ENCODE results near the gene MZF1.
A peak's percentile ranks its signal among the peaks of the same experiment; 100 is the strongest.
"Not testable (repeated sequence)": the region's sequence is repeated elsewhere in the genome, so short reads cannot be mapped to it uniquely, and the experiment has no call there.

The MZF1 gene

GRCh38 chr19:58543826-58544590 lies 29.1 kb downstream of the MZF1 start, which contains the start of gene TRIM28:
Gene TRIM28 (plus strand): TSS chr19:58544064. CDS start chr19:58544758, 694 bp downstream.
- DNase-seq (ENCODE audit: low read depth in 3 of 3, low spot score in 1 of 3): peak; percentile 100

GRCh38 chr19:58542641-58543372 lies 30.3 kb downstream of the MZF1 start:
- DNase-seq (ENCODE audit: low read depth in 3 of 3, low spot score in 1 of 3): not testable (repeated sequence)

GRCh38 chr19:58539169-58539559 lies 34.0 kb downstream of the MZF1 start:
- DNase-seq (ENCODE audit: low read depth in 3 of 3, low spot score in 1 of 3): not testable (repeated sequence)

GRCh38 chr19:58538257-58539168 lies 34.6 kb downstream of the MZF1 start:
- DNase-seq (ENCODE audit: low read depth in 3 of 3, low spot score in 1 of 3): no peak

- no peak for DNase-seq (ENCODE audit: low read depth in 3 of 3, low spot score in 1 of 3)
Measured at GRCh38 chr19:58536852-58537798, 36.0 kb downstream of the MZF1 start.

- DNase-seq (ENCODE audit: low read depth in 3 of 3, low spot score in 1 of 3): no peak
Measured at GRCh38 chr19:58535857-58536256, 37.3 kb downstream of the MZF1 start.

- DNase-seq (ENCODE audit: low read depth in 3 of 3, low spot score in 1 of 3): no peak
Measured at GRCh38 chr19:58531034-58531840, 41.9 kb downstream of the MZF1 start.

- DNase-seq (ENCODE audit: low read depth in 3 of 3, low spot score in 1 of 3): no peak
Measured at GRCh38 chr19:58529405-58529804, 43.7 kb downstream of the MZF1 start.

GRCh38 chr19:58522709-58523108 lies 50.4 kb downstream of the MZF1 start:
- no peak for DNase-seq (ENCODE audit: low read depth in 3 of 3, low spot score in 1 of 3)

- no peak for DNase-seq (ENCODE audit: low read depth in 3 of 3, low spot score in 1 of 3)
Measured at GRCh38 chr19:58521651-58522050, 51.5 kb downstream of the MZF1 start.

- DNase-seq (ENCODE audit: low read depth in 3 of 3, low spot score in 1 of 3): no peak
Measured at GRCh38 chr19:58520257-58520599, 52.9 kb downstream of the MZF1 start.

GRCh38 chr19:58519355-58520256 lies 53.5 kb downstream of the MZF1 start, which contains the start of gene ZBTB45:
Gene ZBTB45 (minus strand): TSS chr19:58519810. CDS start chr19:58517673, 2,137 bp downstream.
- DNase-seq (ENCODE audit: low read depth in 3 of 3, low spot score in 1 of 3): peak; percentile 75 to 88 (median 78)

GRCh38 chr19:58519087-58519354 lies 54.1 kb downstream of the MZF1 start:
- no peak for DNase-seq (ENCODE audit: low read depth in 3 of 3, low spot score in 1 of 3)

- no peak for DNase-seq (ENCODE audit: low read depth in 3 of 3, low spot score in 1 of 3)
Measured at GRCh38 chr19:58518256-58519086, 54.7 kb downstream of the MZF1 start.

- no peak for DNase-seq (ENCODE audit: low read depth in 3 of 3, low spot score in 1 of 3)
Measured at GRCh38 chr19:58516964-58517833, 55.9 kb downstream of the MZF1 start.

GRCh38 chr19:58516246-58516836 lies 56.8 kb downstream of the MZF1 start:
- DNase-seq (ENCODE audit: low read depth in 3 of 3, low spot score in 1 of 3): no peak
